CD4-positive, CD25-positive, alpha-beta regulatory T cell (primary cell): ENCODE results near the gene CDCP2. TPM values are rescaled to one million over a fixed set of nuclear protein-coding genes. Genes with fewer than 3 reads are reported as not detected.

ENCODE experiments used
- ATAC-seq, 2 donors: fragments of 150-1000 bp; cut with Tn5 transposase; one replicate each; pipeline ENCODE4 v1.10.0; 2021; ENCODE audit warnings: low read depth in 2 of 2, moderate number of reproducible peaks in 2 of 2, moderate library complexity in 1 of 2
- DNase-seq, 3 donors: peaks; one replicate each; pipeline versions ENCODE4 v3.0.0 to v3.0.0-alpha.2; 2012 to 2022; ENCODE audit warnings: mixed read lengths in 1 of 3
- H3K27ac ChIP-seq: one replicate; pipeline ENCODE4 v1.7.0; 2013; ENCODE audit warnings: mild to moderate bottlenecking, low read length; ENCODE audit not compliant: insufficient read depth, poor library complexity, severe bottlenecking
- H3K27me3 ChIP-seq: one replicate; pipeline ENCODE4 v1.7.0; 2013; ENCODE audit warnings: low read length; ENCODE audit not compliant: control insufficient read depth, insufficient read depth
- H3K36me3 ChIP-seq: one replicate; pipeline ENCODE4 v1.7.0; 2013; ENCODE audit warnings: mild to moderate bottlenecking, low read length, moderate library complexity; ENCODE audit not compliant: control insufficient read depth, insufficient read depth
- H3K4me1 ChIP-seq: 2 replicates; pipeline ENCODE4 v1.7.0; 2013; ENCODE audit warnings: mild to moderate bottlenecking, low read length; ENCODE audit not compliant: insufficient read depth, control insufficient read depth, poor library complexity, severe bottlenecking
- H3K4me3 ChIP-seq: one replicate; pipeline ENCODE4 v1.7.0; 2013; ENCODE audit warnings: low read depth, mild to moderate bottlenecking, low read length, moderate library complexity
- H3K9me3 ChIP-seq, 2 experiments: 1 replicate in 1 of 2; 2 replicates in 1 of 2; pipeline ENCODE4 v1.7.0; 2013; ENCODE audit warnings: low read length in 2 of 2, mild to moderate bottlenecking in 1 of 2, moderate library complexity in 1 of 2; ENCODE audit not compliant: control insufficient read depth in 2 of 2
- H3K27ac Mint-ChIP-seq, 3 donors: one replicate each; pipeline ENCODE4 v1.8.0; 2020 to 2022; ENCODE audit warnings: mild to moderate bottlenecking in 3 of 3, mixed read lengths in 3 of 3, moderate library complexity in 2 of 3
- H3K27me3 Mint-ChIP-seq: one replicate; pipeline ENCODE4 v1.8.0; 2022; ENCODE audit warnings: mild to moderate bottlenecking, mixed read lengths
- H3K36me3 Mint-ChIP-seq: one replicate; pipeline ENCODE4 v1.8.0; 2020; ENCODE audit warnings: mixed read lengths
- H3K4me1 Mint-ChIP-seq, 4 donors: one replicate each; pipeline ENCODE4 v1.8.0; 2020 to 2022; ENCODE audit warnings: mixed read lengths in 4 of 4, mild to moderate bottlenecking in 1 of 4
- H3K4me3 Mint-ChIP-seq, 4 donors: one replicate each; pipeline ENCODE4 v1.8.0; 2020 to 2022; ENCODE audit warnings: mild to moderate bottlenecking in 4 of 4, mixed read lengths in 4 of 4, moderate library complexity in 3 of 4
- H3K9me3 Mint-ChIP-seq, 7 donors: one replicate each; pipeline ENCODE4 v1.8.0; 2020 to 2022; ENCODE audit warnings: mixed read lengths in 7 of 7, mild to moderate bottlenecking in 3 of 7, moderate library complexity in 2 of 7
- polyA plus RNA-seq, 4 donors: library from polyadenylated mRNA; unstranded; fragments of 300-500 nt; fragmentation: Illumina TruSeq; gene quantifications; one replicate each; pipeline ENCODE4 v1.2.3, GENCODE V29; 2021
- total RNA-seq: library from RNA; stranded (reverse); gene quantifications from one replicate; pipeline ENCODE4 v1.2.3, GENCODE V29; 2022

The CDCP2 gene
- total and polyA plus RNA-seq, 5 donors from 2014 or later = 0.15 TPM; not detected in 4

DNA sequence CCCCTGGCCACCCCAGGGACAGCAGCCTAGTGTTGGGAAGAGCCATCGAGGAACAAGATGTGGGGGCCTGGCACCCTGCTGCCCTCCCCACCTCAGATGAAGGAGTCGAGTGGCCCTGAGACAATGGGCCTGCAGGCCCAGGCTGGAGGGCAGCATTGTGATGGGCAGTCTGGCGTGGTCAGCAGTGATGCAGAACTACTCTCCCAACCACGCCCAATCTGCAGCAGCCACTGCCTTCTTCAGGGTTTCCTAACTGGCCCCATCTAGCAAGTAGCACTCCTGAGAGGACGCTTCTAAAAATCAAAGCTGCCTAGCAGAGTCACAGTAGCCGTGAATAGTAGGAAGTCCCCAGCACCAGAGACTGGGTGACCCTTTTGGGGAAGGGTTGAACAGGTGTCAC is 18.5 kb downstream of the CDCP2 start:
- H3K4me3 Mint-ChIP-seq = no peak overlapping the region
- Histone ChIP-seq H3K36me3 (no peaks in the 10 kb centered on the region), H3K4me3 (no peak overlapping the region), H3K4me1 (no peaks in the 10 kb centered on the region), H3K27me3 (no peaks in the 10 kb centered on the region), H3K9me3 (no peaks in the 10 kb centered on the region), H3K27ac (no peak overlapping the region)
- ATAC-seq (no peak), DNase-seq (no peak)
- no peak overlapping the region for H3K27ac Mint-ChIP-seq
- H3K27me3 Mint-ChIP-seq = peaks cover 9% of the 10 kb centered on the region
- H3K9me3 Mint-ChIP-seq = peaks cover 0 to 2% (median 0%) of the 10 kb centered on the region in 7 donors
- H3K4me1 Mint-ChIP-seq = no peaks in the 10 kb centered on the region
- no peaks in the 10 kb centered on the region for H3K36me3 Mint-ChIP-seq

DNA sequence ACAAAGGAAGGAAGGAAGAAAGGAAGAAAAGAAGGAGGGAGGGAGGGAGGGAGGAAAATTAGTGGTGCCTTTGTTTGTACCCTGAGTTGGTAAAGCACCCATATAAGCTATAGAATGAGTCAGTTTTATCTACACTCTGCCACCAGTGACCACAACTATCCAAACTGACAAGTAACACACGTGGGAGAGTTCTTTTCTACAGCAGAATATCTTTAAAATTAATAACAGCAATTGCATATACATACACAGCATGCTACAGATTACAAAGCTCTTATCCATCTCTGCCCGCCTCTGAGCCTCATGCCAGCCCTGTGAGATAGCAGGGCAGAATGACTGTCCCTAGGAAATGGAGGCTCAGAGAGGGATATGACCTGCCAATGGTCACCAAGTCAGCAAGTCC is 20.3 kb downstream of the CDCP2 start:
- Mint-ChIP-seq H3K36me3 (no peaks in the 10 kb centered on the region), H3K27ac (no peak overlapping the region), H3K9me3 (peaks cover 0 to 2% (median 0%) of the 10 kb centered on the region in 7 donors), H3K4me3 (no peak overlapping the region), H3K4me1 (no peaks in the 10 kb centered on the region), H3K27me3 (peaks cover 9% of the 10 kb centered on the region)
- ATAC-seq = no peak
- H3K4me3 ChIP-seq = no peak overlapping the region
- H3K27ac ChIP-seq = no peak overlapping the region
- no peaks in the 10 kb centered on the region for H3K4me1 ChIP-seq
- DNase-seq = no peak
- no peaks in the 10 kb centered on the region for H3K36me3 ChIP-seq
- H3K9me3 ChIP-seq = no peaks in the 10 kb centered on the region
- H3K27me3 ChIP-seq = no peaks in the 10 kb centered on the region

DNA sequence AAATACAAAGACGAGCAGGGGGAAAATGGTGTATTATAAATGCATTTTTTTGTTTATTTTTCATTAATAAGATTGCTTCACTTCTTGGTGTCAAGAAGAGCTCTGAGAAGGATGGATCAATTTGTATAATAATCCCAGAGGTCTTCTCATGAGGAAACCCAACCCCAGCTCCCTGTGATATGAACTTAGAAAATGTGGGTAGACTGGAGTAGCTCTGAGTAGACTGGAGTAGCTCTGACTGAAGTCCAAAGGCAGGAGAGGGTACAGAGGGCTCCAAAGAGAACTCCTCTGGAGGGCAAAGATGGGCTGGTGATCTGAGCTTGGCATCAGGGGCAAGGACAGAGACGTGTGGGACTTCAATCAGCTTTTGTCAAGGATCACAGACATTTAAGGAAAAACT is 21.4 kb downstream of the CDCP2 start:
- Histone ChIP-seq H3K27ac (no peak overlapping the region), H3K36me3 (no peaks in the 10 kb centered on the region), H3K4me3 (no peak overlapping the region), H3K27me3 (no peaks in the 10 kb centered on the region), H3K4me1 (no peaks in the 10 kb centered on the region), H3K9me3 (no peaks in the 10 kb centered on the region)
- peak overlapping the region in 1 of 4 donors; percentile 62 for H3K4me3 Mint-ChIP-seq
- H3K4me1 Mint-ChIP-seq = no peaks in the 10 kb centered on the region
- no peaks in the 10 kb centered on the region for H3K36me3 Mint-ChIP-seq
- DNase-seq = no peak
- peaks cover 13% of the 10 kb centered on the region for H3K27me3 Mint-ChIP-seq
- no peak for ATAC-seq
- no peak overlapping the region for H3K27ac Mint-ChIP-seq
- peaks cover 0 to 2% (median 0%) of the 10 kb centered on the region in 7 donors for H3K9me3 Mint-ChIP-seq

DNA sequence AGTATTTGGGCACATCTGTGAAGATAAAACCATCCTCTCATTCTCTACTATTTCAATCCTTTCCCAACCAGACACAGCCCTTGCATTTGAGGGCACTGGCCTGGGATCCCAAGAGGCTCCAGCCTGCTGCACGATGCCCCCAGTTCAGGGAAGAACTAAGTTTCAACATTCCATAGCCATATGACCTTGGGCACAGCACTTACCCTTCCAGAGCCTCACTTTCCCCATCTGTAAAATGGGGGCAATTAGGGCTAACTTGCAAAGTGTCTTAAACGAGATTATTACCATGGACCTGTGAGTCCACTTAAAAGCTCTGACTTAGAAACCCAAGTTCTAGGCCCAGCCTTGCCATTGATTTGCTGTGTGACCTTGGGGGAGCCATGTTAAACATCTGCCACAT is 22.9 kb downstream of the CDCP2 start:
- H3K36me3 ChIP-seq = no peaks in the 10 kb centered on the region
- no peaks in the 10 kb centered on the region for H3K9me3 Mint-ChIP-seq
- ATAC-seq = no peak
- H3K4me3 ChIP-seq = no peak overlapping the region
- no peaks in the 10 kb centered on the region for H3K36me3 Mint-ChIP-seq
- H3K9me3 ChIP-seq = no peaks in the 10 kb centered on the region
- no peak for DNase-seq
- H3K27ac Mint-ChIP-seq = no peak overlapping the region
- no peaks in the 10 kb centered on the region for H3K4me1 Mint-ChIP-seq
- no peak overlapping the region for H3K27ac ChIP-seq
- no peak overlapping the region for H3K4me3 Mint-ChIP-seq
- H3K27me3 Mint-ChIP-seq = peaks cover 13% of the 10 kb centered on the region
- H3K27me3 ChIP-seq = no peaks in the 10 kb centered on the region
- H3K4me1 ChIP-seq = no peaks in the 10 kb centered on the region

DNA sequence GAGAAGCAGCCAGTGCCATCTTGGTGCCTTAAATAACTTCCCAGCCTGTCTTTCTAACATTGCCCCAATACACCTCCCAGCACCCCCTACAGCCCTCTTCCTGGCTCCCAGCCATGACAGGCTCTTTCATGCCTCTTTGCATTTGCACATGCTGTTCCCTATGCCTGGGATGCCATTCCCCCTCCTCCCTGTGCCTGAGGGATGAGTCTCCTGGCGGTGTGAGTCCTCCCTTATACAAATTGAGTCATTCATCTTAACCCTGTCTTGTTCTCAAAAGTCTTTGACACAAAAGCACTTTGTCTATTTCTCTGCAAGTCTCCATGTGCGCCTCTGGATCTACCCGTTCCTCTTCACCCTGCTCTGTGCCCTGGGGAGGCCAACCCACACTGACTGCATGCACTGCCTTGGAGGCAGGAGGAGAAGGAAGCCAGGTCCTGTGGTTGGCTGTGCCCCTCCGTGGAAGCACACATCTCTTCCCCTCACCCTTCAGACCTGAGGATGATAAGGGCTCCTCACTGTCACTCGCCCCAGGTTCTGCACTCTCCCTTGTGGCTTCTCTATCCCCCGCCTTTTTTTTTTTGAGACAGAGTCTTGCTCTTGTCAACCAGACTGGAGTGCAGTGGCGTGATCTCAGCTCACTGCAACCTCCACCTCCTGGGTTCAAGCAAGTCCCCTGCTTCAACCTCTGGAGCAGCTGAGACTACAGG is 25.1 kb downstream of the CDCP2 start:
- no peaks in the 10 kb centered on the region for H3K9me3 Mint-ChIP-seq
- no peak overlapping the region for H3K27ac ChIP-seq
- H3K9me3 ChIP-seq = no peaks in the 10 kb centered on the region
- H3K36me3 Mint-ChIP-seq = no peaks in the 10 kb centered on the region
- no peak for ATAC-seq
- H3K36me3 ChIP-seq = no peaks in the 10 kb centered on the region
- no peaks in the 10 kb centered on the region for H3K4me1 Mint-ChIP-seq
- H3K27me3 Mint-ChIP-seq = peaks cover 13% of the 10 kb centered on the region
- peak overlapping the region in 1 of 3 donors; percentile 13 for H3K27ac Mint-ChIP-seq
- no peaks in the 10 kb centered on the region for H3K27me3 ChIP-seq
- no peak for DNase-seq
- H3K4me1 ChIP-seq = no peaks in the 10 kb centered on the region
- H3K4me3 Mint-ChIP-seq = no peak overlapping the region
- no peak overlapping the region for H3K4me3 ChIP-seq

DNA sequence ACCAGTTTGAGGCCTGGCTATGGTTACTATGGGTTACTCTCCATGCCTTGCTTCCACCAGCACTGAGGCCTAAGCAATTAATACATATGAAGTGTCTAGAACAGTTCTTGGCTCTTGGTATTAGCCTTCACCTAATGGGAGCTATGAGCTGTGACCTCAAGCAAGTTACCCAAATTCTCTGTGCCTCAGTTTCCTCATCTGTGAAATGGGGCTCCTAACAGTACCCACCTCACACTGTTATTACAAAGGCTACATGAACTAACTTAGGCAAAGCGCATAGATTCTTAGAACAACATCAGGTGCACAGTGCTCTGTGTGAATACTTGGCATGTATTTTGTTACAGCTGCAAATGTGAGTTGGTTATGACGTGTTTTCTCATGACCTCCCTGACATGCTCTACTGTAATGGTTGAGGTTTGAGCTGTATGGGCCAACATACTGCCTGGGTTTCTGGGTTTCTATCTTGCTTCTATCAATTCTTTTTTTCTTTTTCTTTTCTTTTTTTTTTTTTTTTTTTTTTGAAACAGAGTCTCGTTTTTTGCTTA is 26.5 kb downstream of the CDCP2 start:
- H3K27ac ChIP-seq = no peak overlapping the region
- peaks cover 0 to 9% (median 2%) of the 10 kb centered on the region in 4 donors for H3K4me1 Mint-ChIP-seq
- H3K4me3 Mint-ChIP-seq = no peak overlapping the region
- H3K27me3 Mint-ChIP-seq = peaks cover 12% of the 10 kb centered on the region
- ATAC-seq = no peak
- H3K27ac Mint-ChIP-seq = no peak overlapping the region
- H3K9me3 Mint-ChIP-seq = no peaks in the 10 kb centered on the region
- DNase-seq = no peak
- no peaks in the 10 kb centered on the region for H3K4me1 ChIP-seq
- no peak overlapping the region for H3K4me3 ChIP-seq
- H3K36me3 Mint-ChIP-seq = no peaks in the 10 kb centered on the region
- no peaks in the 10 kb centered on the region for H3K36me3 ChIP-seq
- H3K27me3 ChIP-seq = no peaks in the 10 kb centered on the region
- no peaks in the 10 kb centered on the region for H3K9me3 ChIP-seq

DNA sequence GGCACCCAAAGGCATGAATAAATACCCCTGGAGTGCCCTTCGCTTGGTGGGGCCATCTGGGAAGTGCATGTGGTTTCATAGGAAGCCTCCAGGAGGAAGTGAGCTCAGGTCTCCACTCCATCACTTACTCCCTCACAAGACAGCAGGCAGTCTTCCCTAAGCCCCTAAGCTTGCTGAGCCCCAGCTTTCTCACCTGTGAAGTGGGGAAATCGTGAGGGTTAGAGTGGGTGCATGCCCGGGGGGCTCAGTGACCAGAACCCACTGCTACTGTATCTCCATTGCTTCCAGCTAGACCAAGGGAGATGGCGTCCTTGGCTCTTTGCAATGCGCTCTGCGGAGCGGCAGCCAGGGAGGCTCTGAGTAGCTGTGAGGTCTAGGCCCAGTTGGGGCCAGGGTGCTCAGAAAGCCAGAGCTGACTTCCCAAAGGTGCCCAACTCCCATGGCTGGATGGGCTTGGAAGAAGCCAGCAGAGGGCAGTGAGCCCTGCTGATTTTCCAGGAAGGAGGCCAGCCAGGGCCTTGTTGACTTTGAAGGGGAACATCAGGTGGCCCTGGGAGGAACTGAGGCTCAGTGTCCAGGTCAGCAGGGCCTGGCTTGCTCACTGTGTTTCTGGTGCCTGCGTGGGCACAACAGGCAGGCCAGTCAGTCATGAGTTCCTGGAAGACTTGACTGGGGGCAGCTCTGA is 27.3 kb downstream of the CDCP2 start:
- no peak overlapping the region for H3K27ac Mint-ChIP-seq

More for the DNA sequence above, 27.3 kb downstream of the CDCP2 start:
- H3K9me3 ChIP-seq = no peaks in the 10 kb centered on the region
- DNase-seq (no peak), ATAC-seq (no peak)
- no peaks in the 10 kb centered on the region for H3K36me3 ChIP-seq
- peaks cover 0 to 10% (median 2%) of the 10 kb centered on the region in 4 donors for H3K4me1 Mint-ChIP-seq
- no peaks in the 10 kb centered on the region for H3K27me3 ChIP-seq
- H3K27ac ChIP-seq = no peak overlapping the region
- no peaks in the 10 kb centered on the region for H3K9me3 Mint-ChIP-seq
- peaks cover 8% of the 10 kb centered on the region for H3K27me3 Mint-ChIP-seq
- H3K4me1 ChIP-seq = no peaks in the 10 kb centered on the region
- H3K4me3 ChIP-seq = no peak overlapping the region
- H3K36me3 Mint-ChIP-seq = no peaks in the 10 kb centered on the region
- H3K4me3 Mint-ChIP-seq = no peak overlapping the region
